GM13976 (cell line): ENCODE results near the gene KCNQ5.

Source experiments
- DNase-seq: peaks from one replicate; pipeline ENCODE4 v3.0.0; 2012; ENCODE audit warnings: low spot score
- CTCF ChIP-seq: IDR thresholded peaks from 2 replicates; pipeline ENCODE4 v1.5.1; 2012; ENCODE audit warnings: borderline replicate concordance, mild to moderate bottlenecking; ENCODE audit not compliant: insufficient read depth; ENCODE audit errors: extremely low read depth, missing control alignments, control extremely low read depth
- in situ Hi-C: fragments of 300-500 bp; cut with MboI; formaldehyde crosslinking; loops from one replicate; pipeline ENCODE4 v1.12.0; 2022; ENCODE audit warnings: low sequenced_read_pairs, mixed read lengths, inconsistent platforms; ENCODE audit not compliant: unreplicated experiment

Gene KCNQ5

GRCh38 chr6:72792692-72793091 lies 170.8 kb downstream of the KCNQ5 start:
- no peak for DNase-seq
- in situ Hi-C loops = no loop called here
- TF ChIP-seq CTCF = no peak

- in situ Hi-C loops = no loop called here
- no peak for TF ChIP-seq CTCF
- DNase-seq = no peak
Measured at GRCh38 chr6:72793641-72794395, 172.0 kb downstream of the KCNQ5 start.

GRCh38 chr6:72798196-72798595 lies 176.3 kb downstream of the KCNQ5 start:
- no peak for TF ChIP-seq CTCF
- no peak for DNase-seq
- in situ Hi-C loops = no loop called here

- in situ Hi-C loops = no loop called here
- no peak for DNase-seq
- TF ChIP-seq CTCF = no peak
Measured at GRCh38 chr6:72809746-72810379, 188.0 kb downstream of the KCNQ5 start.

GRCh38 chr6:72810571-72811280 lies 188.9 kb downstream of the KCNQ5 start:
- TF ChIP-seq CTCF = no peak
- no peak for DNase-seq
- in situ Hi-C loops = no loop called here

- DNase-seq = no peak
- no peak for TF ChIP-seq CTCF
- in situ Hi-C loops = no loop called here
Measured at GRCh38 chr6:72811971-72812421, 190.1 kb downstream of the KCNQ5 start.
